HEK293 (cell line): ENCODE data around the gene RALGAPA2.

Source experiments
- CTCF ChIA-PET: fragments of 350-600 bp; formaldehyde crosslinking; extraction: SDS; loops from one replicate; lab custom pipeline; 2021; ENCODE audit warnings: antibody characterized with exemption; lab: Yijun Ruan, JAX
- POLR2A ChIA-PET: fragments of 300-600 bp; formaldehyde crosslinking; extraction: SDS; loops from one replicate; lab custom pipeline; 2020; ENCODE audit warnings: antibody characterized with exemption, inconsistent platforms; lab: Yijun Ruan, JAX
- H3K27ac ChIP-seq: fragments of 200-500 bp; sonication (Bioruptor generic); 2 replicates; pipeline ENCODE4 v1.5.1; 2014; ENCODE audit warnings: low read depth, low read length, control low read depth, inconsistent platforms; ENCODE audit errors: extremely low read depth
- H3K36me3 ChIP-seq, 2 experiments: fragments of 200-500 bp in 1 of 2; sonication (Bioruptor generic) in 1 of 2; 1 replicate in 1 of 2; 2 replicates in 1 of 2; pipeline ENCODE4 v1.5.1; 2014 to 2017; ENCODE audit warnings: inconsistent platforms in 2 of 2, low read length in 2 of 2; ENCODE audit not compliant: control insufficient read depth in 2 of 2, insufficient read depth in 1 of 2
- H3K4me1 ChIP-seq: fragments of 200-500 bp; sonication (Bioruptor generic); 2 replicates; pipeline ENCODE4 v1.5.1; 2014; ENCODE audit warnings: mild to moderate bottlenecking, low read length, inconsistent platforms; ENCODE audit not compliant: control insufficient read depth, insufficient read depth
- H3K4me3 ChIP-seq: 2 replicates; pipeline ENCODE4 v1.5.1; 2011; ENCODE audit warnings: low read depth, mild to moderate bottlenecking, control low read depth, low read length, moderate library complexity
- H3K9me3 ChIP-seq: fragments of 200-500 bp; sonication (Bioruptor generic); 2 replicates; pipeline ENCODE4 v1.5.1; 2014; ENCODE audit warnings: low read depth, low read length, inconsistent platforms; ENCODE audit not compliant: control insufficient read depth, insufficient read depth
- KLF7 ChIP-seq: fragments of 450-650 bp; formaldehyde crosslinking; IDR thresholded peaks from 2 replicates; pipeline ENCODE4 v1.5.1; 2016; ENCODE audit warnings: missing biosample characterization, missing genetic modification characterization, borderline replicate concordance
- RBAK ChIP-seq: fragments of 450-650 bp; formaldehyde crosslinking; IDR thresholded peaks from 2 replicates; pipeline ENCODE4 v1.5.1; 2016; ENCODE audit warnings: missing biosample characterization, missing genetic modification characterization
- REST ChIP-seq: fragments of 450-650 bp; formaldehyde crosslinking; IDR thresholded peaks from 2 replicates; pipeline ENCODE4 v1.5.1; 2016; ENCODE audit warnings: missing biosample characterization, missing genetic modification characterization
- SCRT1 ChIP-seq: fragments of 450-650 bp; formaldehyde crosslinking; IDR thresholded peaks from 2 replicates; pipeline ENCODE4 v1.5.1; 2016; ENCODE audit warnings: missing biosample characterization, missing genetic modification characterization, borderline replicate concordance
- SCRT2 ChIP-seq: fragments of 450-650 bp; formaldehyde crosslinking; IDR thresholded peaks from 2 replicates; pipeline ENCODE4 v1.5.1; 2016; ENCODE audit warnings: missing biosample characterization, missing genetic modification characterization
- YY2 ChIP-seq: fragments of 450-650 bp; formaldehyde crosslinking; IDR thresholded peaks from 2 replicates; pipeline ENCODE4 v1.5.1; 2016; ENCODE audit warnings: missing biosample characterization, missing genetic modification characterization
- ZBTB44 ChIP-seq: fragments of 450-650 bp; IDR thresholded peaks from 2 replicates; pipeline ENCODE4 v1.5.1; 2018; ENCODE audit warnings: missing biosample characterization, mild to moderate bottlenecking, missing genetic modification characterization
- ZBTB49 ChIP-seq: fragments of 450-650 bp; formaldehyde crosslinking; IDR thresholded peaks from 2 replicates; pipeline ENCODE4 v1.5.1; 2016; ENCODE audit warnings: missing biosample characterization, missing genetic modification characterization, low read depth
- ZBTB8A ChIP-seq: fragments of 450-650 bp; formaldehyde crosslinking; IDR thresholded peaks from 2 replicates; pipeline ENCODE4 v1.5.1; 2016; ENCODE audit warnings: missing biosample characterization, missing genetic modification characterization
- ZNF184 ChIP-seq: fragments of 450-650 bp; IDR thresholded peaks from 2 replicates; pipeline ENCODE4 v1.5.1; 2018; ENCODE audit warnings: missing biosample characterization, mild to moderate bottlenecking, missing genetic modification characterization
- ZNF214 ChIP-seq: fragments of 450-650 bp; formaldehyde crosslinking; IDR thresholded peaks from 2 replicates; pipeline ENCODE4 v1.5.1; 2017; ENCODE audit warnings: missing biosample characterization, mild to moderate bottlenecking, missing genetic modification characterization, borderline replicate concordance
- ZNF24 ChIP-seq: fragments of 450-650 bp; formaldehyde crosslinking; IDR thresholded peaks from 2 replicates; pipeline ENCODE4 v1.5.1; 2016; ENCODE audit warnings: missing biosample characterization, missing genetic modification characterization
- ZNF26 ChIP-seq: fragments of 450-650 bp; formaldehyde crosslinking; IDR thresholded peaks from 2 replicates; pipeline ENCODE4 v1.5.1; 2016; ENCODE audit warnings: missing biosample characterization, missing genetic modification characterization
- ZNF37A ChIP-seq: fragments of 450-650 bp; IDR thresholded peaks from 2 replicates; pipeline ENCODE4 v1.5.1; 2018; ENCODE audit warnings: missing biosample characterization, missing genetic modification characterization
- ZNF473 ChIP-seq: fragments of 450-650 bp; formaldehyde crosslinking; IDR thresholded peaks from 2 replicates; pipeline ENCODE4 v1.5.1; 2017; ENCODE audit warnings: missing biosample characterization, missing genetic modification characterization
- ZNF488 ChIP-seq: fragments of 450-650 bp; formaldehyde crosslinking; IDR thresholded peaks from 2 replicates; pipeline ENCODE4 v1.5.1; 2016; ENCODE audit warnings: missing biosample characterization, missing genetic modification characterization
- ZNF521 ChIP-seq: fragments of 450-650 bp; formaldehyde crosslinking; IDR thresholded peaks from 2 replicates; pipeline ENCODE4 v1.5.1; 2017; ENCODE audit warnings: missing biosample characterization, mild to moderate bottlenecking, missing genetic modification characterization
- ZNF626 ChIP-seq: fragments of 450-650 bp; sonication (Bioruptor Pico); formaldehyde crosslinking; IDR thresholded peaks from 2 replicates; pipeline ENCODE4 v1.5.1; 2018; ENCODE audit warnings: missing biosample characterization, missing genetic modification characterization, inconsistent platforms
- ZNF830 ChIP-seq: fragments of 450-650 bp; IDR thresholded peaks from 2 replicates; pipeline ENCODE4 v1.5.0; 2018; ENCODE audit warnings: missing biosample characterization, missing genetic modification characterization, low read depth, mild to moderate bottlenecking, moderate library complexity
- ZSCAN16 ChIP-seq: fragments of 450-650 bp; formaldehyde crosslinking; IDR thresholded peaks from 2 replicates; pipeline ENCODE4 v1.5.1; 2016; ENCODE audit warnings: missing biosample characterization, missing genetic modification characterization

RALGAPA2 gene

GRCh38 chr20:20483328-20483727 is 229.1 kb downstream of the RALGAPA2 start:
- POLR2A ChIA-PET = no interaction called here
- Histone ChIP-seq H3K9me3 (no peaks in the 10 kb centered on the region), H3K4me3 (no peak overlapping the region), H3K4me1 (no peaks in the 10 kb centered on the region)
- TF ChIP-seq SCRT2 (tag by site-specific recombination) = peak; percentile 65; the same call in 1 of the 2 replicates
- TF ChIP-seq SCRT1 (tag by site-specific recombination) = 0 out of 2 replicates have a peak, but pooled peaks have one; percentile 26
- TF ChIP-seq ZNF488 = no peak
- TF ChIP-seq, all 188 proteins: peak for 2
- Histone ChIP-seq H3K27ac (no peak overlapping the region), H3K36me3 (peaks cover 0 to 4% of the 10 kb centered on the region in 2 experiments; a peak in 1 of 3 replicates)
- CTCF ChIA-PET = interaction anchor here (1.1 kb wide), 1 partner anchor 18 kb away, joined by 3 read pairs; no protein-coding TSS in a partner anchor

GRCh38 chr20:20482453-20482852 is 230.0 kb downstream of the RALGAPA2 start:
- H3K4me1 ChIP-seq = no peaks in the 10 kb centered on the region
- POLR2A ChIA-PET = interaction anchor here (0.6 kb wide), 1 partner anchor 235 kb away, joined by 6 read pairs; no protein-coding TSS in a partner anchor
- H3K27ac ChIP-seq = no peak overlapping the region
- TF ChIP-seq ZNF184 (no peak), ZBTB44 (tag by site-specific recombination) (no peak), SCRT1 (tag by site-specific recombination) (no peak), ZBTB8A (no peak), ZNF24 (tag by site-specific recombination) (no peak), ZNF37A (tag by site-specific recombination) (no peak), ZNF214 (tag by site-specific recombination) (no peak), RBAK (no peak)
- CTCF ChIA-PET = interaction anchor here (1.1 kb wide), 1 partner anchor 19 kb away, joined by 3 read pairs; no protein-coding TSS in a partner anchor
- H3K36me3 ChIP-seq = peaks cover 0 to 3% of the 10 kb centered on the region in 2 experiments; a peak in 1 of 3 replicates
- H3K4me3 ChIP-seq = no peak overlapping the region
- no peaks in the 10 kb centered on the region for H3K9me3 ChIP-seq

- H3K4me3 ChIP-seq = no peak overlapping the region
- POLR2A ChIA-PET = no interaction called here
- no peak for TF ChIP-seq ZBTB49
- TF ChIP-seq REST (tag by site-specific recombination) = no peak
- no peak for TF ChIP-seq ZNF830 (tag by site-specific recombination)
- no peak for TF ChIP-seq KLF7
- TF ChIP-seq ZNF521 (tag by site-specific recombination) = no peak
- no peak for TF ChIP-seq ZSCAN16
- TF ChIP-seq ZNF473 (tag by site-specific recombination) = no peak
- no peak for TF ChIP-seq ZNF626 (tag by site-specific recombination)
- no peak for TF ChIP-seq YY2
- no peak for TF ChIP-seq ZNF26 (tag by site-specific recombination)
Observed at GRCh38 chr20:20480689-20481088, 231.8 kb downstream of the RALGAPA2 start.

More at GRCh38 chr20:20480689-20481088, 231.8 kb downstream of the RALGAPA2 start:
- no peak overlapping the region for H3K27ac ChIP-seq
- H3K4me1 ChIP-seq = no peaks in the 10 kb centered on the region
- H3K9me3 ChIP-seq = no peaks in the 10 kb centered on the region
- no peaks in the 10 kb centered on the region for H3K36me3 ChIP-seq
- CTCF ChIA-PET = no interaction called here
